HFFc6 (cell line): ENCODE data around the gene SPATA4. TPM values are rescaled to one million over a fixed set of nuclear protein-coding genes. Genes with fewer than 3 reads are reported as not detected.

ENCODE experiments used
- DNase-seq: peaks from one replicate; pipeline ENCODE4 v3.0.0-alpha.2; 2018
- H3K27ac Mint-ChIP-seq: 2 replicates; pipeline ENCODE4 v1.8.0; 2020; ENCODE audit warnings: mild to moderate bottlenecking, mixed read lengths
- H3K27me3 Mint-ChIP-seq: 2 replicates; pipeline ENCODE4 v1.8.0; 2021; ENCODE audit warnings: mild to moderate bottlenecking, moderate library complexity, mixed read lengths; ENCODE audit not compliant: insufficient read depth
- H3K36me3 Mint-ChIP-seq: 2 replicates; pipeline ENCODE4 v1.8.0; 2021; ENCODE audit warnings: low read depth, mixed read lengths
- H3K4me1 Mint-ChIP-seq: 2 replicates; pipeline ENCODE4 v1.8.0; 2020; ENCODE audit warnings: low read depth, mixed read lengths
- H3K4me3 Mint-ChIP-seq: 2 replicates; pipeline ENCODE4 v1.8.0; 2020; ENCODE audit warnings: mild to moderate bottlenecking, moderate library complexity, mixed read lengths
- H3K9me3 Mint-ChIP-seq: 2 replicates; pipeline ENCODE4 v1.8.0; 2020; ENCODE audit warnings: mild to moderate bottlenecking, mixed read lengths
- total RNA-seq, 6 experiments: library from RNA; stranded (reverse); fragmentation: NEBNext Ultra II Directional; extraction: Animal tissue kit (Norgen Biotek cat#: 25700); gene quantifications; 2 replicates in 1 of 6; 3 replicates in 5 of 6; pipeline ENCODE4 v1.2.3, GENCODE V29; 2021
- TF ChIP-seq, protein P1 (sequence below): fragments of 200-600 bp; sonication (generic); IDR thresholded peaks from 2 replicates; pipeline ENCODE4 v1.5.0; 2021; ENCODE audit warnings: antibody characterized with exemption, mild to moderate bottlenecking

The SPATA4 gene
- total RNA-seq, 6 experiments from 2014 or later: 0.14 to 0.38 (median 0.20) TPM; not detected in 2

DNA sequence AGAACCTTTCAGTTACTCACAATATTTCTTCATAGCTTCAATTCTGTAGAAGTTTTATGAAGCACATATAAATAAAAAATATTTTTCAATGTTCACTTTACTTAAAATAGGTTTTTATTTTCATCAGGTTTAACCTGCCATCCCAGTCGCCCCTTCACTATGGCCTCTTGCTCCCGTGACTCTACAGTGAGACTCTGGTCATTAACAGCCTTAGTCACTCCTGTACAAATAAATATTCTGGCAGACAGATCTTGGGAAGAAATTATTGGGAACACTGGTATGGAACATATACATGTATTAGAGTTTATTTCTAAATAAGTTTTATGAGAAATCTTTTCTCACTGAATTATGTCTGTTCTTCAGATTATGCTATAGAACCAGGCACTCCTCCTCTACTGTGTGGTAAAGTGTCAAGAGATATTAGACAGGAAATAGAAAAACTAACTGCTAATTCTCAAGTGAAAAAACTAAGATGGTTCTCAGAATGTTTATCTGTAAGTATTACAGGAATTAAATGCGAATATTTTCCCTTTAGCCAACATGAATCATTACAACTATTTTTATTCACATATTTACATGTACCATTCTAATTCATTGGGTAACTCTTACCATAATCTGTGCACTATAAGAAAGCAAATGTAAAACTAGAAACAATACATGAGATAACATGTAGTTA is 45.6 kb downstream of the SPATA4 start:
- no peaks in the 10 kb centered on the region for H3K9me3 Mint-ChIP-seq
- peak overlapping the region; percentile 12; the same call in 1 of the 2 replicates for H3K27ac Mint-ChIP-seq
- DNase-seq: peak; percentile 6
- H3K4me3 Mint-ChIP-seq: no peak overlapping the region
- H3K36me3 Mint-ChIP-seq: no peaks in the 10 kb centered on the region
- TF ChIP-seq, protein P1, sequence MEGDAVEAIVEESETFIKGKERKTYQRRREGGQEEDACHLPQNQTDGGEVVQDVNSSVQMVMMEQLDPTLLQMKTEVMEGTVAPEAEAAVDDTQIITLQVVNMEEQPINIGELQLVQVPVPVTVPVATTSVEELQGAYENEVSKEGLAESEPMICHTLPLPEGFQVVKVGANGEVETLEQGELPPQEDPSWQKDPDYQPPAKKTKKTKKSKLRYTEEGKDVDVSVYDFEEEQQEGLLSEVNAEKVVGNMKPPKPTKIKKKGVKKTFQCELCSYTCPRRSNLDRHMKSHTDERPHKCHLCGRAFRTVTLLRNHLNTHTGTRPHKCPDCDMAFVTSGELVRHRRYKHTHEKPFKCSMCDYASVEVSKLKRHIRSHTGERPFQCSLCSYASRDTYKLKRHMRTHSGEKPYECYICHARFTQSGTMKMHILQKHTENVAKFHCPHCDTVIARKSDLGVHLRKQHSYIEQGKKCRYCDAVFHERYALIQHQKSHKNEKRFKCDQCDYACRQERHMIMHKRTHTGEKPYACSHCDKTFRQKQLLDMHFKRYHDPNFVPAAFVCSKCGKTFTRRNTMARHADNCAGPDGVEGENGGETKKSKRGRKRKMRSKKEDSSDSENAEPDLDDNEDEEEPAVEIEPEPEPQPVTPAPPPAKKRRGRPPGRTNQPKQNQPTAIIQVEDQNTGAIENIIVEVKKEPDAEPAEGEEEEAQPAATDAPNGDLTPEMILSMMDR: no peak
- H3K27me3 Mint-ChIP-seq: no peaks in the 10 kb centered on the region
- H3K4me1 Mint-ChIP-seq: peaks cover 17% of the 10 kb centered on the region

DNA sequence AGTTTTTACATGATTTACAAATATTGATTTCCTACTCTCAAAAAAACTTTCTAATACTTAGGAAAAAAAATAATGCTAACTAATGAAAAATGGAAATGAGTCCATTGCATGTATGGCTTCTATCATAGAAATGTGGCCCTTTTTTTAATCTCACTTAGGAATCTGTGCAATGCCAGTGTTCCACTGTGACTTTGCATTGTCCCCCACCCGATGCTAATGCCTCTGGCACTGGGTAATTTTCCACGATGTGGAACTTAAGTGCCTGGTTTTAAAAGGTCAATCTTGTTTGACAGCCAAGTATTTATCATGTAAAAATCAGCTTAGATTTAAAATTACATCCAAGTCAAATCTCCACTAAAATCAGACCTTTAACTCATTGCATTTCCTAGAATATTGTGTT is 53.1 kb downstream of the SPATA4 start:
- H3K36me3 Mint-ChIP-seq: no peaks in the 10 kb centered on the region
- H3K27me3 Mint-ChIP-seq: no peaks in the 10 kb centered on the region
- peaks cover 7% of the 10 kb centered on the region for H3K4me1 Mint-ChIP-seq
- no peak for DNase-seq
- no peak overlapping the region for H3K27ac Mint-ChIP-seq
- no peaks in the 10 kb centered on the region for H3K9me3 Mint-ChIP-seq
- TF ChIP-seq, protein P1: no peak
- H3K4me3 Mint-ChIP-seq: no peak overlapping the region

DNA sequence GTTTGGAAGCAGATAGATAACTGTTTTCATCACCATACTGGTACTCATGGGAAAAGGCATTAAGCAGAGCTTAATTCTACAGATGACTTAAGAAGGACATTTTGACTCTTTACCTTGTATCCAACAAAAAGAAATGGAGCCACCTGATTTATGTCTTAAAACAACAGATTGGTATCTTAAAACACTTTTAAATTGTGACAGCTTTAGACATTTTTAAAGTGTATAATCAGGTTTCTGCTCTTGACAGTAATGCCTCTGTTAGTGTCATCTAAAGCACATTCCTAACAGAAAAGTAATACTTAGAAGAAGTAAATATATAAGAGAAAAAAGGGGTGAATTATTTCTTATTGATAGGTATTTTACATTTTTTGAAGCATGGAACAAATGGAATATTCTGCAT is 55.9 kb downstream of the SPATA4 start:
- no peaks in the 10 kb centered on the region for H3K36me3 Mint-ChIP-seq

DNA sequence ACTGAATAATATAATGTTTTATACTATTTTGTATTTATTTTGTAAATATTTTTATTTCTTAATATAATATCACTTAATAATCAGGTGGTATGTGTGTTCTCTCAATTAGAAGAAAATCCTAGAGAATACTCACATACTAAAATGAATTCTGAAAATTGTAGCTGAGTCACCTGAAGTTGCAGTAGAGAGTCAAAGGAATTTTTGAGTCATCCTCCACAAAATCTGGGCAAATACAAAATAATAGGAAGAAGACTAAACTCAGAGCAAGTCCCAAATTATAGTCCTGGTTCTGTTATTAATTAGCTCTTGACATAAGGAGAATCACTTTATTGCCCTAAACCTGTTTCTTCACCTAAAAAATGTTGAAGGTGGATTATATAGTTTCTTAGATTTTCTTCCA is 57.8 kb downstream of the SPATA4 start:
- Mint-ChIP-seq H3K27ac (no peak overlapping the region), H3K4me1 (peaks cover 7% of the 10 kb centered on the region), H3K9me3 (no peaks in the 10 kb centered on the region), H3K36me3 (no peaks in the 10 kb centered on the region), H3K27me3 (peaks cover 2% of the 10 kb centered on the region; the same call in 1 of the 2 replicates), H3K4me3 (no peak overlapping the region)
- DNase-seq: peak; percentile 52
- TF ChIP-seq, protein P1: no peak

More for the DNA sequence above, 55.9 kb downstream of the SPATA4 start:
- H3K27ac Mint-ChIP-seq: no peak overlapping the region
- no peaks in the 10 kb centered on the region for H3K9me3 Mint-ChIP-seq
- TF ChIP-seq, protein P1: no peak
- H3K27me3 Mint-ChIP-seq: no peaks in the 10 kb centered on the region
- no peak for DNase-seq
- peaks cover 7% of the 10 kb centered on the region for H3K4me1 Mint-ChIP-seq
- no peak overlapping the region for H3K4me3 Mint-ChIP-seq

DNA sequence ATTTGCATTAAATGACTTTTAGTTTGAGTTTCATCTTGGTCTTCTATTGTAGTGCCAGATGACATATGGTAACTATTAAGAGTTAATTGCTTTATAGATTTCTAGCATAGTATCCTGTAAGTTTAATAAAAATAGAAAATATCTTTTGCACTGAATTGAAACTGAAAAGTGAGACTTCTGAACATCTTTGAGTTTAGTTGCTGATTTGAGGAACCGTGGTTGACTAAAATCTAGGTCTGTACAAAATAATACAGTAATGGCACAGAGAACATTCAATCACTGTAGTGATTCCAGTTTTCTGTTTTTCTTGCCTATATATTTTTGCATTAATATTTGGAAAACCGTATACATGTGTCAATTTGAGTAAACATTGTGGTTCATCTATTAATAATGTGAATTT is 60.7 kb downstream of the SPATA4 start:
- Mint-ChIP-seq H3K4me1 (peaks cover 7% of the 10 kb centered on the region), H3K27me3 (peaks cover 2% of the 10 kb centered on the region; the same call in 1 of the 2 replicates), H3K9me3 (no peaks in the 10 kb centered on the region), H3K27ac (no peak overlapping the region), H3K36me3 (no peaks in the 10 kb centered on the region), H3K4me3 (no peak overlapping the region)
- TF ChIP-seq, protein P1: no peak
- DNase-seq: no peak

Other genes with a start within 250 kb of the SPATA4 start
- not detected for gene WDR17, start 129.7 kb downstream of the SPATA4 start, total RNA-seq
- gene ASB5, start 73.6 kb upstream of the SPATA4 start, total RNA-seq: under 1 TPM in 3 of 6 experiments, not detected in 3; 0.14 to 0.21 (median 0.17) TPM
- 100 to 1,000 TPM; 163 to 250 (median 180) TPM for gene SPCS3, start 124.4 kb upstream of the SPATA4 start, total RNA-seq